GM18498 (cell line): ENCODE measurements around the gene NCR2.

Experiments
- ATAC-seq: cut with Tn5 transposase; IDR thresholded peaks from one replicate; pipeline ENCODE4 v1.9.1; 2021; ENCODE audit warnings: mild to moderate bottlenecking, moderate library complexity; ENCODE audit not compliant: unreplicated experiment

The NCR2 gene

DNA sequence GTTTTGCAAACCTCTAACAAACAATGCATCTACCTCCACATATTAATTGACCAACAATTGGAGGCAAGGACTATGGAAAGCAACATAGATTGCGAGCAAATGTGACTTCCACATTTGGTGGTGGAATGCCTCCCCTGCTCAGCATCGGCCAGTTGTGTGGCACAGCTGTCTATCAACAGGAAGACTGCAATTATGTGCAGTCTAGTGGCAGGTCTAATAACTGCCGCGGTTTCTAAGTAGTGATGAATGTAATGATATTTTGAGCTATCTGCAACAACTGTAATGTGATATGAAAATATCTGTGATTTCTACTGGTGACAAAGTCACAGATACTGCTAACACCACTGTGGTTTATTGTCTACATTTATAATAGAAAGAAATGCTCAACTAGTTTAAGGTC is 56.8 kb downstream of the NCR2 start:
- no peak for ATAC-seq

GRCh38 chr6:41396335-41396734 is 60.9 kb downstream of the NCR2 start:
- ATAC-seq: no peak

DNA sequence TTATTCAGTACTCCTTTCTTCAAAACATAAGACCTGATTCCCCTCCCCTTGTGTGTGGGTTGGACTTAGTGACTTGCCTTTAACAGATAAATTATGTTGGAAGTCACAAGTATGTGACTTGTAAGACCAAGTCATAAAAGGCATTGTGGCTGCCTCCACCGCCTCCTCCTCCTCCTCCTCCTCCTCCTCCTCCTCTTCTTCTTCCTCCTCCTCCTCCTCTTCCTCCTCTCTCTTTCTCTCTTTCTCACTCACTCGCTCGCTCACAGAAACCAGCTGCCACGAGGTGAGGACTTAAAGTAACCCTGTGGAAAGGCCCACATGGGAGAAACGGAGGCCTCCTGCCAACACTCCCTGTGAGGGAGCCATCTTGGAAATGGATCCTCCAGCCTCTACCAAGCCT is 64.0 kb downstream of the NCR2 start:
- ATAC-seq: no peak
